ENCODE data around the gene PLEKHA6. TPM values are rescaled to one million over a fixed set of nuclear protein-coding genes. Genes with fewer than 3 reads are reported as not detected.
"Not testable (repeated sequence)": the region's sequence is repeated elsewhere in the genome, so short reads cannot be mapped to it uniquely, and the experiment has no call there.

PLEKHA6 gene
- total RNA-seq, 6 donors from 2014 or later = 3.3 to 6.9 (median 4.9) TPM

DNA sequence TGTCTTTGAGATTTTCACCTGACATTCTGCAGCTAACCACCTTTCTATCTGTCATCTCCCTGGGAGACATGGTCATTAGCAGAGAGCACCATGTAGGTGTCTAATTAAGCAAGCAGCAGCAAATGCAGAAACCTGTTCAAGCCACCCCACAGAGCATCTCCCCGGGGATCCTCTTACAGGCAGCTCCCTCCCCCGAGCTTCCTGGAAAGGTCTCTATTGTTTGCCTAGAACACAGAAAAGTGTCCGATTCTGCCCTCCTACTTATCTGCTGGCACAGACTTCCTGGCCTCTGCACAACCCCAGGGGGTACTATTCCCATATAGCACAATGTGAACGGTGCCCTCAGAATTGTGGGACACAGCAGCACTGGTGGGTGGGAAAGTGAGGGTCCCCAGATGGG, 46.1 kb downstream of the PLEKHA6 start:
- DNase-seq (no peak), ATAC-seq (ENCODE audit: low FRiP score in 2 of 2) (no peak)
- no peaks in the 10 kb centered on the region for H3K36me3 ChIP-seq
- H3K4me3 ChIP-seq = peak overlapping the region in 1 of 4 donors; percentile 6
- H3K4me1 ChIP-seq = peaks cover 0 to 3% (median 0%) of the 10 kb centered on the region in 4 donors
- H3K9me3 ChIP-seq = no peaks in the 10 kb centered on the region
- 0 to 33% methylated on average over 2 to 4 of the region's 4 CpGs for WGBS, 2 donors
- no peaks in the 10 kb centered on the region for H3K27me3 ChIP-seq
- TF ChIP-seq, protein P1, sequence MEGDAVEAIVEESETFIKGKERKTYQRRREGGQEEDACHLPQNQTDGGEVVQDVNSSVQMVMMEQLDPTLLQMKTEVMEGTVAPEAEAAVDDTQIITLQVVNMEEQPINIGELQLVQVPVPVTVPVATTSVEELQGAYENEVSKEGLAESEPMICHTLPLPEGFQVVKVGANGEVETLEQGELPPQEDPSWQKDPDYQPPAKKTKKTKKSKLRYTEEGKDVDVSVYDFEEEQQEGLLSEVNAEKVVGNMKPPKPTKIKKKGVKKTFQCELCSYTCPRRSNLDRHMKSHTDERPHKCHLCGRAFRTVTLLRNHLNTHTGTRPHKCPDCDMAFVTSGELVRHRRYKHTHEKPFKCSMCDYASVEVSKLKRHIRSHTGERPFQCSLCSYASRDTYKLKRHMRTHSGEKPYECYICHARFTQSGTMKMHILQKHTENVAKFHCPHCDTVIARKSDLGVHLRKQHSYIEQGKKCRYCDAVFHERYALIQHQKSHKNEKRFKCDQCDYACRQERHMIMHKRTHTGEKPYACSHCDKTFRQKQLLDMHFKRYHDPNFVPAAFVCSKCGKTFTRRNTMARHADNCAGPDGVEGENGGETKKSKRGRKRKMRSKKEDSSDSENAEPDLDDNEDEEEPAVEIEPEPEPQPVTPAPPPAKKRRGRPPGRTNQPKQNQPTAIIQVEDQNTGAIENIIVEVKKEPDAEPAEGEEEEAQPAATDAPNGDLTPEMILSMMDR (IDR thresholded peaks at IDR 0.05) = no peak
- no peak for TF ChIP-seq POLR2A (IDR thresholded peaks at IDR 0.05)
- no peak for TF ChIP-seq POLR2AphosphoS5 (IDR thresholded peaks at IDR 0.05)
- no peak for TF ChIP-seq EP300 (IDR thresholded peaks at IDR 0.05)
- no peak overlapping the region for H3K27ac ChIP-seq

DNA sequence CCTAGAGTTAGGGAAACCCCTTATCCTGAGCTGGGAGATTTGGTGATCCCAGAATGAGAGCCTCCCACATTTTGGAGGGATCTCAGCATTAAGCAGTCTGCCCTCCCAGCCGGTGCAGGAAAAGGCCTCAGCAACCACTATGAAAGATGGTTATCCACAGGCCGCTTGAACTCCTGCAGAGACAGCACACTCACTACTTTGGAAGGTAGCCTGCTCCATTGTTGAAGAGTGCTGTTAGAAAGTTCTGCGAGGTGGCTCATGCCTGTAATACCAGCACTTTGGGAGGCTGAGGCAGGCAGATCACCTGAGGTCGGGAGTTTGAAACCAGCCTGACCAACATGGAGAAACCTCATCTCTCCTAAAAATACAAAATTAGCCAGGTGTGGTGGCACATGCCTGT, 48.8 kb downstream of the PLEKHA6 start:
- not testable (repeated sequence) for H3K27me3 ChIP-seq; H3K9me3 ChIP-seq; DNase-seq; H3K27ac ChIP-seq; H3K36me3 ChIP-seq; H3K4me3 ChIP-seq; ATAC-seq (ENCODE audit: low FRiP score in 2 of 2)
- WGBS, 2 donors = 85 to 95% methylated on average over 4 of the region's 4 CpGs
- H3K4me1 ChIP-seq = peaks cover 9 to 12% (median 9%) of the 10 kb centered on the region in 4 donors

DNA sequence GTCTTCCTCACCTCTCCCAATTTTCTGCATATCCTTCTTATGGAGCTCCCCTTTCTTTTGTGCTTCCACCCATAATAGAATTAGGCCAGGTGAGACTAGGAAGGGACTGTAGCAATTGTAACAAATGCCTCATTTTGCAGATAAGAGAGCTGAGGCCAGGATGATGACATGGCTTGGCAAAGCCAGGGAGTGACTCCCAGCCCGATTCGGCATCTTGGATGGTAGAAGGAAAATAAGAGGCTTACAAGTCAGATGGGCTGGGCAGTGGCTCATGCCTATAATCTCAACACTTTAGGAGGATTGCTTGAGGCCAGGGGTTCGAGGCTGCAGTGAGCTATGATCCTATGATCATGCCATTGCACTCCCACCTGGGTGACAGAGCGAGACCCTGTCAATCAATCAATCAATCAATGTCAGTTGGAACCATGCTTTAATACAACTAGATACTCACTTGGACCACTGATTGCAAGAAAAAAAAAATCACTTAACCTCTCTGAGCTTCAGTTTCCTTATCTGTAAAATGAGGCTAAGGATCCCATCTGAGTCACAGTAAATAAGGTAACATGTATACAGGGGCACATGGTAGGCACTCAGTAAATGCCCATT, 51.6 kb downstream of the PLEKHA6 start:
- Histone ChIP-seq H3K27me3 (no peaks in the 10 kb centered on the region), H3K9me3 (no peaks in the 10 kb centered on the region), H3K27ac (no peak overlapping the region), H3K36me3 (no peaks in the 10 kb centered on the region), H3K4me3 (peak overlapping the region in 1 of 4 donors; percentile 22), H3K4me1 (peaks cover 8 to 9% (median 9%) of the 10 kb centered on the region in 4 donors)
- ATAC-seq (ENCODE audit: low FRiP score in 2 of 2) (no peak), DNase-seq (no peak)
- TF ChIP-seq, protein P1 (IDR thresholded peaks at IDR 0.05) = no peak
- no peak for TF ChIP-seq POLR2A (IDR thresholded peaks at IDR 0.05)
- TF ChIP-seq POLR2AphosphoS5 (IDR thresholded peaks at IDR 0.05) = no peak
- no peak for TF ChIP-seq EP300 (IDR thresholded peaks at IDR 0.05)
- 58 to 78% methylated on average over 4 of the region's 4 CpGs for WGBS, 2 donors

DNA sequence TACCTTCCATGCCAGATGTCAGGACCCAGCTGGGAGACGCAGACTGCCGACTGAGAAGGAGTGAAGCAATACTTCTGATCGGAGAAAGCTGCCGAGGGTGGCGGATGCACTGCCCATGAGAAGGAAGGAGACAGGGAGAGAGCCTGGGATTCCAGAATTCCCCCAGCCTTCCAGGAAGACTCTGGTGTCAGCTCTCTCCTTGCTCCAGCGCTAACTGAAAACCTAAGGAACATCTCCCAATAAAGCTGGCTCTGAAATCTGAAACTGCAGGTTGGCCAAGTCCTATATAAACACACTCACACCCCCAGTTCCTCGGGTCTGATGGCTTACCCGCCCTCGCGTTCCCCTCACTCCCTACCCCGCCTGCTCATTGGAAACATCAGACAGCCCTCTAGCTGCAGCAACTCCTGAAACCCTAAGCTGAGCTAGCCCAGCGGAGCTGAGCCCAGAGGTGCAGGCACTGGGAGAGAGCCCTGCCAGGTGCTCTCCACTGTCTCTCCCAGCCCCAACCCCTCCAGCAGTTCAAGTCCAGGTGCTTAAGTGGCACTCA, 52.3 kb downstream of the PLEKHA6 start:
- peak overlapping the region in 1 of 4 donors; percentile 40 for H3K27ac ChIP-seq
- TF ChIP-seq, protein P1 (IDR thresholded peaks at IDR 0.05) = peak in 1 of 6 experiments; percentile 6
- TF ChIP-seq POLR2A (IDR thresholded peaks at IDR 0.05) (no peak), EP300 (IDR thresholded peaks at IDR 0.05) (no peak), POLR2AphosphoS5 (IDR thresholded peaks at IDR 0.05) (no peak)
- H3K36me3 ChIP-seq = no peaks in the 10 kb centered on the region
- 36 to 41% methylated on average over 9 to 12 of the region's 12 CpGs for WGBS, 2 donors
- peak overlapping the region in 2 of 4 donors; percentile 22 to 26 for H3K4me3 ChIP-seq
- ATAC-seq (ENCODE audit: low FRiP score in 2 of 2) (peak; percentile 72 to 78), DNase-seq (peak in 1 of 2 donors; percentile 67)
- H3K27me3 ChIP-seq = no peaks in the 10 kb centered on the region
- H3K4me1 ChIP-seq = peaks cover 8 to 9% (median 9%) of the 10 kb centered on the region in 4 donors
- no peaks in the 10 kb centered on the region for H3K9me3 ChIP-seq

DNA sequence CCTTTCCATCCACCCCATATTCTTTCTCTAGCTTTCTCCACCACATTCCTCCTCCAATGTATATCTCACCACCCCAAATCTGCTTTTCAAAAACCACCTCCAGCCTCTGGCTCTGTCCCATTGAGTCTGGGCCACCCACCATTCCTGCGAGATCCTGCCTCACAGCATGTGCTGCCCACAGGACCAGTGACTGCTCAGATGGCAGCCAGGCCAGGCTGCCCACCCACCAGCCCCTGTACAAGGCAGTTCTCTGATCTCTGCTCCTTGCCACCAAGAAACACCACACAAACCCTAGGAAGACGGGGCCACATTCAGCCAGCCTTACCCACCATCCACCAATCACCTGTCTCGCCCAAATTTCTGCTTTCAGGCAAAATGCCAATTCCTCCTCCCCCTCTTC, 53.7 kb downstream of the PLEKHA6 start:
- Histone ChIP-seq H3K4me1 (peaks cover 8 to 9% (median 9%) of the 10 kb centered on the region in 4 donors), H3K27ac (no peak overlapping the region), H3K4me3 (no peak overlapping the region), H3K27me3 (no peaks in the 10 kb centered on the region), H3K9me3 (no peaks in the 10 kb centered on the region), H3K36me3 (no peaks in the 10 kb centered on the region)
- 81 to 95% methylated on average over 3 of the region's 3 CpGs for WGBS, 2 donors
- TF ChIP-seq EP300 (IDR thresholded peaks at IDR 0.05) = no peak
- TF ChIP-seq, protein P1 (IDR thresholded peaks at IDR 0.05) = no peak
- TF ChIP-seq POLR2AphosphoS5 (IDR thresholded peaks at IDR 0.05) = no peak
- TF ChIP-seq POLR2A (IDR thresholded peaks at IDR 0.05) = no peak
- no peak for DNase-seq
- no peak for ATAC-seq (ENCODE audit: low FRiP score in 2 of 2)
